A549 (cell line): ENCODE measurements around the gene OSBPL6.

ENCODE experiments used
- CHD2 ChIP-seq: fragments of 150-350 bp; IDR thresholded peaks from 2 replicates; pipeline ENCODE4 v1.6.1; 2014; ENCODE audit warnings: low read length; ENCODE audit not compliant: partially characterized antibody
- EP300 ChIP-seq, 2 experiments: fragments of >200 bp; sonication (Bioruptor Twin); formaldehyde crosslinking; IDR thresholded peaks; 2 replicates in 1 of 2; 3 replicates in 1 of 2; pipeline ENCODE4 v1.6.1; 2016 to 2017
- ESRRA ChIP-seq: fragments of 150-350 bp; IDR thresholded peaks from 2 replicates; pipeline ENCODE4 v1.6.1; 2014; ENCODE audit warnings: mild to moderate bottlenecking, low read length, borderline replicate concordance
- HDAC2 ChIP-seq: fragments of 200-600 bp; sonication (generic); IDR thresholded peaks from 2 replicates; pipeline ENCODE4 v1.6.1; 2016
- JUNB ChIP-seq: fragments of >200 bp; sonication (Bioruptor Twin); formaldehyde crosslinking; IDR thresholded peaks from 2 replicates; pipeline ENCODE4 v1.6.1; 2016
- MYC ChIP-seq: IDR thresholded peaks from 2 replicates; pipeline ENCODE4 v1.6.1; 2012; ENCODE audit warnings: mild to moderate bottlenecking, inconsistent platforms, low read length, improper control_type of control experiment, borderline replicate concordance
- NR3C1 ChIP-seq: fragments of >200 bp; sonication (Bioruptor Twin); formaldehyde crosslinking; IDR thresholded peaks from 3 replicates; pipeline ENCODE4 v1.6.1; 2017
- POLR2A ChIP-seq: IDR thresholded peaks from 2 replicates; pipeline ENCODE4 v1.6.1; 2012; ENCODE audit warnings: mild to moderate bottlenecking, low read length
- TP53 ChIP-seq: fragments of 250-450 bp; sonication (Bioruptor Pico); IDR thresholded peaks from 2 replicates; pipeline ENCODE4 v1.5.0; 2021; ENCODE audit warnings: mild to moderate bottlenecking, moderate library complexity
- TF ChIP-seq, protein P1 (sequence below): fragments of >200 bp; sonication (Bioruptor Twin); formaldehyde crosslinking; IDR thresholded peaks from 3 replicates; pipeline ENCODE4 v1.5.1; 2016
- TF ChIP-seq, protein P2 (sequence below): fragments of 200-600 bp; sonication (generic); IDR thresholded peaks from 2 replicates; pipeline ENCODE4 v1.6.1; 2016; ENCODE audit warnings: antibody characterized with exemption, mild to moderate bottlenecking, moderate library complexity
- TF ChIP-seq, protein P3 (sequence below): fragments of >200 bp; sonication (Bioruptor Twin); formaldehyde crosslinking; IDR thresholded peaks from 2 replicates; pipeline ENCODE4 v1.6.1; 2016
- TF ChIP-seq, protein P4 (sequence below): IDR thresholded peaks from 2 replicates; pipeline ENCODE4 v1.6.1; 2012
- TF ChIP-seq, protein P5 (sequence below): fragments of >200 bp; sonication (Bioruptor Twin); formaldehyde crosslinking; IDR thresholded peaks from 3 replicates; pipeline ENCODE4 v1.6.1; 2016

DNA sequence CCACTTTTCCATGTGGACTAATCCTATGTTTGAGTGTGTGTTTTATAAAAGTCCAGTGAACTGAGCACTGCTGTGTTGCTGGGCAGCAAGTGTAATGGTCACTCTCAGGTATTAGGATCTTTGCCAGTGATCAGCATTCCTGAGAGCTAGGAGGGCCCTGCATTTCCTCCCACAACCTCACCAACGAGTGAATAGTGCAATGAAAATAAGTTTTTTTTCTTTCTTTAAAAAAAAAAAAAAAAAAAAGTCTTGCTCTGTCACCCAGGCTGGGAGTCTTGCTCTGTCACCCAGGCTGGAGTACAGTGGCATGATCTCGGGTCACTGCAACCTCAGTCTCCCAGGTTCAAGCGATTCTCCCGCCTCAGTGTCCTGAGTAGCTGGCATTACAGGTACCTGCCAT lies 6.5 kb upstream of the OSBPL6 start:
- TF ChIP-seq, protein P1, sequence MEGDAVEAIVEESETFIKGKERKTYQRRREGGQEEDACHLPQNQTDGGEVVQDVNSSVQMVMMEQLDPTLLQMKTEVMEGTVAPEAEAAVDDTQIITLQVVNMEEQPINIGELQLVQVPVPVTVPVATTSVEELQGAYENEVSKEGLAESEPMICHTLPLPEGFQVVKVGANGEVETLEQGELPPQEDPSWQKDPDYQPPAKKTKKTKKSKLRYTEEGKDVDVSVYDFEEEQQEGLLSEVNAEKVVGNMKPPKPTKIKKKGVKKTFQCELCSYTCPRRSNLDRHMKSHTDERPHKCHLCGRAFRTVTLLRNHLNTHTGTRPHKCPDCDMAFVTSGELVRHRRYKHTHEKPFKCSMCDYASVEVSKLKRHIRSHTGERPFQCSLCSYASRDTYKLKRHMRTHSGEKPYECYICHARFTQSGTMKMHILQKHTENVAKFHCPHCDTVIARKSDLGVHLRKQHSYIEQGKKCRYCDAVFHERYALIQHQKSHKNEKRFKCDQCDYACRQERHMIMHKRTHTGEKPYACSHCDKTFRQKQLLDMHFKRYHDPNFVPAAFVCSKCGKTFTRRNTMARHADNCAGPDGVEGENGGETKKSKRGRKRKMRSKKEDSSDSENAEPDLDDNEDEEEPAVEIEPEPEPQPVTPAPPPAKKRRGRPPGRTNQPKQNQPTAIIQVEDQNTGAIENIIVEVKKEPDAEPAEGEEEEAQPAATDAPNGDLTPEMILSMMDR, result no peak
- TF ChIP-seq JUNB, result no peak
- TF ChIP-seq, protein P2, sequence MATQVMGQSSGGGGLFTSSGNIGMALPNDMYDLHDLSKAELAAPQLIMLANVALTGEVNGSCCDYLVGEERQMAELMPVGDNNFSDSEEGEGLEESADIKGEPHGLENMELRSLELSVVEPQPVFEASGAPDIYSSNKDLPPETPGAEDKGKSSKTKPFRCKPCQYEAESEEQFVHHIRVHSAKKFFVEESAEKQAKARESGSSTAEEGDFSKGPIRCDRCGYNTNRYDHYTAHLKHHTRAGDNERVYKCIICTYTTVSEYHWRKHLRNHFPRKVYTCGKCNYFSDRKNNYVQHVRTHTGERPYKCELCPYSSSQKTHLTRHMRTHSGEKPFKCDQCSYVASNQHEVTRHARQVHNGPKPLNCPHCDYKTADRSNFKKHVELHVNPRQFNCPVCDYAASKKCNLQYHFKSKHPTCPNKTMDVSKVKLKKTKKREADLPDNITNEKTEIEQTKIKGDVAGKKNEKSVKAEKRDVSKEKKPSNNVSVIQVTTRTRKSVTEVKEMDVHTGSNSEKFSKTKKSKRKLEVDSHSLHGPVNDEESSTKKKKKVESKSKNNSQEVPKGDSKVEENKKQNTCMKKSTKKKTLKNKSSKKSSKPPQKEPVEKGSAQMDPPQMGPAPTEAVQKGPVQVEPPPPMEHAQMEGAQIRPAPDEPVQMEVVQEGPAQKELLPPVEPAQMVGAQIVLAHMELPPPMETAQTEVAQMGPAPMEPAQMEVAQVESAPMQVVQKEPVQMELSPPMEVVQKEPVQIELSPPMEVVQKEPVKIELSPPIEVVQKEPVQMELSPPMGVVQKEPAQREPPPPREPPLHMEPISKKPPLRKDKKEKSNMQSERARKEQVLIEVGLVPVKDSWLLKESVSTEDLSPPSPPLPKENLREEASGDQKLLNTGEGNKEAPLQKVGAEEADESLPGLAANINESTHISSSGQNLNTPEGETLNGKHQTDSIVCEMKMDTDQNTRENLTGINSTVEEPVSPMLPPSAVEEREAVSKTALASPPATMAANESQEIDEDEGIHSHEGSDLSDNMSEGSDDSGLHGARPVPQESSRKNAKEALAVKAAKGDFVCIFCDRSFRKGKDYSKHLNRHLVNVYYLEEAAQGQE, result no peak
- TF ChIP-seq, protein P3, sequence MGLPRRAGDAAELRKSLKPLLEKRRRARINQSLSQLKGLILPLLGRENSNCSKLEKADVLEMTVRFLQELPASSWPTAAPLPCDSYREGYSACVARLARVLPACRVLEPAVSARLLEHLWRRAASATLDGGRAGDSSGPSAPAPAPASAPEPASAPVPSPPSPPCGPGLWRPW, result no peak
- TF ChIP-seq POLR2A, result no peak
- TF ChIP-seq, protein P4, sequence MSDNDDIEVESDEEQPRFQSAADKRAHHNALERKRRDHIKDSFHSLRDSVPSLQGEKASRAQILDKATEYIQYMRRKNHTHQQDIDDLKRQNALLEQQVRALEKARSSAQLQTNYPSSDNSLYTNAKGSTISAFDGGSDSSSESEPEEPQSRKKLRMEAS, result no peak
- no peak for TF ChIP-seq EP300 (IDR thresholded peaks at IDR 0.05)
- no peak for TF ChIP-seq NR3C1
- no peak for TF ChIP-seq MYC
- TF ChIP-seq TP53, result no peak
- TF ChIP-seq HDAC2, result no peak
- TF ChIP-seq ESRRA, result no peak
- TF ChIP-seq, protein P5, sequence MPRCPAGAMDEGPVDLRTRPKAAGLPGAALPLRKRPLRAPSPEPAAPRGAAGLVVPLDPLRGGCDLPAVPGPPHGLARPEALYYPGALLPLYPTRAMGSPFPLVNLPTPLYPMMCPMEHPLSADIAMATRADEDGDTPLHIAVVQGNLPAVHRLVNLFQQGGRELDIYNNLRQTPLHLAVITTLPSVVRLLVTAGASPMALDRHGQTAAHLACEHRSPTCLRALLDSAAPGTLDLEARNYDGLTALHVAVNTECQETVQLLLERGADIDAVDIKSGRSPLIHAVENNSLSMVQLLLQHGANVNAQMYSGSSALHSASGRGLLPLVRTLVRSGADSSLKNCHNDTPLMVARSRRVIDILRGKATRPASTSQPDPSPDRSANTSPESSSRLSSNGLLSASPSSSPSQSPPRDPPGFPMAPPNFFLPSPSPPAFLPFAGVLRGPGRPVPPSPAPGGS, result no peak
- TF ChIP-seq CHD2, result no peak
